ENCODE measurements around the gene ABHD2. TPM values are rescaled to one million over a fixed set of nuclear protein-coding genes. Genes with fewer than 3 reads are reported as not detected.

ABHD2 gene
- total RNA-seq, 2 experiments from 2014 or later = 71.3 to 71.9 TPM

GRCh38 chr15:89090791-89091626 is 2.8 kb downstream of the ABHD2 start:
- Mint-ChIP-seq H3K9me3 (ENCODE audit: insufficient read depth) (no peaks in the 10 kb centered on the region), H3K27ac (peak overlapping the region; percentile 91), H3K36me3 (ENCODE audit: low read depth) (peaks cover 27% of the 10 kb centered on the region), H3K4me1 (ENCODE audit: low read depth) (peaks cover 37% of the 10 kb centered on the region), H3K27me3 (ENCODE audit: low read depth) (no peaks in the 10 kb centered on the region), H3K4me3 (peak overlapping the region; percentile 76)
- POLR2A ChIA-PET = interaction anchor here (0.6 to 1.1 kb wide), 2 partner anchors 42 to 161 kb away, joined by 3 read pairs; no protein-coding TSS in a partner anchor
- CTCF ChIA-PET = interaction anchor here (0.8 to 5.9 kb wide), 15 partner anchors 29 to 268 kb away, joined by 3 to 61 read pairs (median 4); no protein-coding TSS in a partner anchor
- peak; percentile 51 for DNase-seq
- ATAC-seq = no peak

GRCh38 chr15:89091627-89092220 is 3.5 kb downstream of the ABHD2 start:
- no peak for DNase-seq
- no peaks in the 10 kb centered on the region for H3K27me3 Mint-ChIP-seq (ENCODE audit: low read depth)
- H3K9me3 Mint-ChIP-seq (ENCODE audit: insufficient read depth) = no peaks in the 10 kb centered on the region
- H3K4me3 Mint-ChIP-seq = peak overlapping the region; percentile 76
- no peak for ATAC-seq
- ChIA-PET POLR2A (interaction anchor here (1.1 kb wide), 1 partner anchor 41 kb away, joined by 3 read pairs; no protein-coding TSS in a partner anchor), CTCF (interaction anchor here (1.0 to 5.9 kb wide), 11 partner anchors 29 to 187 kb away, joined by 3 to 61 read pairs (median 4); no protein-coding TSS in a partner anchor)
- H3K36me3 Mint-ChIP-seq (ENCODE audit: low read depth) = peaks cover 27% of the 10 kb centered on the region
- H3K27ac Mint-ChIP-seq = peak overlapping the region; percentile 91
- H3K4me1 Mint-ChIP-seq (ENCODE audit: low read depth) = peaks cover 37% of the 10 kb centered on the region

GRCh38 chr15:89093509-89093908 is 5.3 kb downstream of the ABHD2 start:
- ATAC-seq (no peak), DNase-seq (no peak)
- Mint-ChIP-seq H3K9me3 (ENCODE audit: insufficient read depth) (no peaks in the 10 kb centered on the region), H3K27me3 (ENCODE audit: low read depth) (no peaks in the 10 kb centered on the region), H3K4me3 (no peak overlapping the region), H3K36me3 (ENCODE audit: low read depth) (peaks cover 28% of the 10 kb centered on the region), H3K4me1 (ENCODE audit: low read depth) (peaks cover 37% of the 10 kb centered on the region), H3K27ac (no peak overlapping the region)
- ChIA-PET CTCF (no interaction called here), POLR2A (no interaction called here)

GRCh38 chr15:89095073-89095472 is 6.8 kb downstream of the ABHD2 start:
- no peak for ATAC-seq
- no peak for DNase-seq
- ChIA-PET CTCF (no interaction called here), POLR2A (no interaction called here)
- Mint-ChIP-seq H3K27me3 (ENCODE audit: low read depth) (no peaks in the 10 kb centered on the region), H3K4me3 (no peak overlapping the region), H3K36me3 (ENCODE audit: low read depth) (peaks cover 30% of the 10 kb centered on the region), H3K4me1 (ENCODE audit: low read depth) (peaks cover 27% of the 10 kb centered on the region), H3K9me3 (ENCODE audit: insufficient read depth) (no peaks in the 10 kb centered on the region), H3K27ac (no peak overlapping the region)

- Mint-ChIP-seq H3K4me1 (ENCODE audit: low read depth) (peaks cover 22% of the 10 kb centered on the region), H3K27me3 (ENCODE audit: low read depth) (no peaks in the 10 kb centered on the region), H3K27ac (no peak overlapping the region), H3K4me3 (no peak overlapping the region), H3K36me3 (ENCODE audit: low read depth) (peaks cover 28% of the 10 kb centered on the region), H3K9me3 (ENCODE audit: insufficient read depth) (no peaks in the 10 kb centered on the region)
- ATAC-seq = no peak
- POLR2A ChIA-PET = no interaction called here
- CTCF ChIA-PET = interaction anchor here (0.6 kb wide), 1 partner anchor 63 kb away, joined by 3 read pairs; no protein-coding TSS in a partner anchor
- DNase-seq = no peak
Measured at GRCh38 chr15:89095556-89095955, 7.3 kb downstream of the ABHD2 start.

GRCh38 chr15:89096664-89097063 is 8.4 kb downstream of the ABHD2 start:
- ATAC-seq = no peak
- Mint-ChIP-seq H3K27ac (no peak overlapping the region), H3K4me3 (no peak overlapping the region), H3K4me1 (ENCODE audit: low read depth) (peaks cover 19% of the 10 kb centered on the region), H3K36me3 (ENCODE audit: low read depth) (peaks cover 22% of the 10 kb centered on the region), H3K9me3 (ENCODE audit: insufficient read depth) (no peaks in the 10 kb centered on the region), H3K27me3 (ENCODE audit: low read depth) (no peaks in the 10 kb centered on the region)
- CTCF ChIA-PET = interaction anchor here (1.1 to 3.0 kb wide), 5 partner anchors 8 to 82 kb away, joined by 3 to 13 read pairs (median 5); partner anchors contain the start of gene ABHD2
- DNase-seq = no peak
- POLR2A ChIA-PET = no interaction called here

GRCh38 chr15:89097313-89097712 is 9.1 kb downstream of the ABHD2 start:
- ATAC-seq = no peak
- no peaks in the 10 kb centered on the region for H3K9me3 Mint-ChIP-seq (ENCODE audit: insufficient read depth)
- H3K27ac Mint-ChIP-seq = no peak overlapping the region
- peaks cover 13% of the 10 kb centered on the region for H3K4me1 Mint-ChIP-seq (ENCODE audit: low read depth)
- CTCF ChIA-PET = interaction anchor here (1.1 to 3.0 kb wide), 5 partner anchors 9 to 81 kb away, joined by 3 to 13 read pairs (median 5); partner anchors contain the start of gene ABHD2
- no peak overlapping the region for H3K4me3 Mint-ChIP-seq
- POLR2A ChIA-PET = interaction anchor here (1.4 kb wide), 1 partner anchor 9 kb away, joined by 6 read pairs; the partner anchor contains the start of gene ABHD2
- H3K27me3 Mint-ChIP-seq (ENCODE audit: low read depth) = no peaks in the 10 kb centered on the region
- no peak for DNase-seq
- H3K36me3 Mint-ChIP-seq (ENCODE audit: low read depth) = peaks cover 20% of the 10 kb centered on the region

GRCh38 chr15:89098281-89098680 is 10.0 kb downstream of the ABHD2 start:
- CTCF ChIA-PET = interaction anchor here (1.5 to 3.0 kb wide), 3 partner anchors 31 to 73 kb away, joined by 4 to 13 read pairs (median 5); no protein-coding TSS in a partner anchor
- Mint-ChIP-seq H3K36me3 (ENCODE audit: low read depth) (peaks cover 22% of the 10 kb centered on the region), H3K4me1 (ENCODE audit: low read depth) (peaks cover 13% of the 10 kb centered on the region), H3K27ac (no peak overlapping the region), H3K4me3 (no peak overlapping the region), H3K27me3 (ENCODE audit: low read depth) (no peaks in the 10 kb centered on the region), H3K9me3 (ENCODE audit: insufficient read depth) (no peaks in the 10 kb centered on the region)
- ATAC-seq = no peak
- POLR2A ChIA-PET = interaction anchor here (1.4 kb wide), 1 partner anchor 9 kb away, joined by 6 read pairs; the partner anchor contains the start of gene ABHD2
- no peak for DNase-seq

- H3K4me3 Mint-ChIP-seq = no peak overlapping the region
- no peaks in the 10 kb centered on the region for H3K27me3 Mint-ChIP-seq (ENCODE audit: low read depth)
- no peak for ATAC-seq
- H3K4me1 Mint-ChIP-seq (ENCODE audit: low read depth) = peaks cover 8% of the 10 kb centered on the region
- no peak overlapping the region for H3K27ac Mint-ChIP-seq
- H3K36me3 Mint-ChIP-seq (ENCODE audit: low read depth) = peaks cover 15% of the 10 kb centered on the region
- ChIA-PET POLR2A (interaction anchor here (0.9 kb wide), 1 partner anchor 11 kb away, joined by 3 read pairs; no protein-coding TSS in a partner anchor), CTCF (interaction anchor here (1.3 to 2.4 kb wide), 3 partner anchors 10 to 28 kb away, joined by 4 to 6 read pairs (median 4); no protein-coding TSS in a partner anchor)
- DNase-seq = no peak
- no peaks in the 10 kb centered on the region for H3K9me3 Mint-ChIP-seq (ENCODE audit: insufficient read depth)
Measured at GRCh38 chr15:89099968-89100367, 11.7 kb downstream of the ABHD2 start.

- Mint-ChIP-seq H3K9me3 (ENCODE audit: insufficient read depth) (no peaks in the 10 kb centered on the region), H3K4me3 (no peak overlapping the region), H3K36me3 (ENCODE audit: low read depth) (peaks cover 12% of the 10 kb centered on the region), H3K4me1 (ENCODE audit: low read depth) (peaks cover 8% of the 10 kb centered on the region), H3K27me3 (ENCODE audit: low read depth) (no peaks in the 10 kb centered on the region), H3K27ac (no peak overlapping the region)
- DNase-seq = no peak
- POLR2A ChIA-PET = no interaction called here
- CTCF ChIA-PET = interaction anchor here (0.8 to 2.4 kb wide), 4 partner anchors 12 to 44 kb away, joined by 4 to 6 read pairs (median 5); no protein-coding TSS in a partner anchor
- ATAC-seq = no peak
Measured at GRCh38 chr15:89101302-89102193, 13.3 kb downstream of the ABHD2 start.
